Measurements from ENCODE around the gene BARHL2.

Gene BARHL2

DNA sequence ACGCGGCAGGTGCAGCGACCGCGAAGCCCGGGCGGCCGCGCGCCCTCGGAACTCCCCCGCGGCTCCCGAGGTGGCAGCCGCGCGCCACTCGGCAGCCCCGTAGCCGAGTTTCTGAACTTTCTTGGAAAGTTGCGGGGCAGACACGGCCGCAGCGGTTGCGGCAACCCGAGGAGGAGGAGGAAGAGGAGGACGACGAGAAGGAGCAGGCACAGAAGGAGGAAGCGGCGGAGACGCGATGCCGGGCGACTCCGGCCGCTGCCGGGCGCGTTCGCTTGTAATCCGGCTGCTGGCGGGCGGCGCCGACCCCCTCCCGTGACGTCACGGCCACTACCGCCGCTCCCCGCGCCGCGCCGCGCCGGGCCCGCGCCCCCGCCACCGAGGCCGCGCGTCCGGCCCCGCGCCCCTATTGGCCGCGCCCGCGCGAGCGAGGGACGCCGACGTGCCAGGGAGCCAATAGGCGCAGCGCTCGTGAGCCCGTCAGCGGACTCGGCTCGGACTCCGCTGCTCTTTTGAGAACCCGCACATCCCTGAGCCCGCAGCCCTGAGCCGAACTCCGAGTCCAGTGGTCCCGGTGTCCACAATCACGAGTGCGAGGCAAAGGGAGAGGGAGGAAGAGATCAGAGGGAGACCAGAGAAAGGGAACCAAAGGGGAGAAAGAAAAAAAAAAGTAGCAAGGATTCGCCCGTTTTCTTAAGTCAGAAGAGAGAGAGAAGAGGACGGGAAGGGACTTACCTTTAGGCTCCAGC lies 736 bp upstream of the BARHL2 start (continued):
- no peak for TF ChIP-seq KLF1 (tag by site-specific recombination; IDR thresholded peaks at IDR 0.05)
- TF ChIP-seq SALL2 (tag by site-specific recombination; IDR thresholded peaks at IDR 0.05; ENCODE audit: borderline replicate concordance), result no peak
- 0 out of 2 replicates have a peak, but pooled peaks have one; percentile 19 for TF ChIP-seq ZNF610 (tag by site-specific recombination; IDR thresholded peaks at IDR 0.05; ENCODE audit: borderline replicate concordance)
- TF ChIP-seq ZNF48 (tag by site-specific recombination; IDR thresholded peaks at IDR 0.05), result no peak
- TF ChIP-seq ZNF501 (tag by site-specific recombination; IDR thresholded peaks at IDR 0.05), result peak; percentile 42; the same call in 1 of the 2 replicates
- no peak for TF ChIP-seq ZNF777 (tag by site-specific recombination; IDR thresholded peaks at IDR 0.05; ENCODE audit: borderline replicate concordance)
- TF ChIP-seq, protein P1, sequence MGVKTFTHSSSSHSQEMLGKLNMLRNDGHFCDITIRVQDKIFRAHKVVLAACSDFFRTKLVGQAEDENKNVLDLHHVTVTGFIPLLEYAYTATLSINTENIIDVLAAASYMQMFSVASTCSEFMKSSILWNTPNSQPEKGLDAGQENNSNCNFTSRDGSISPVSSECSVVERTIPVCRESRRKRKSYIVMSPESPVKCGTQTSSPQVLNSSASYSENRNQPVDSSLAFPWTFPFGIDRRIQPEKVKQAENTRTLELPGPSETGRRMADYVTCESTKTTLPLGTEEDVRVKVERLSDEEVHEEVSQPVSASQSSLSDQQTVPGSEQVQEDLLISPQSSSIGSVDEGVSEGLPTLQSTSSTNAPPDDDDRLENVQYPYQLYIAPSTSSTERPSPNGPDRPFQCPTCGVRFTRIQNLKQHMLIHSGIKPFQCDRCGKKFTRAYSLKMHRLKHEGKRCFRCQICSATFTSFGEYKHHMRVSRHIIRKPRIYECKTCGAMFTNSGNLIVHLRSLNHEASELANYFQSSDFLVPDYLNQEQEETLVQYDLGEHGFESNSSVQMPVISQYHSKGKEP (tag by site-specific recombination; IDR thresholded peaks at IDR 0.05), result no peak
- no peak for TF ChIP-seq ZNF292 (tag by site-specific recombination; IDR thresholded peaks at IDR 0.05; ENCODE audit: borderline replicate concordance, low read depth)
- TF ChIP-seq ZNF184 (tag by site-specific recombination; IDR thresholded peaks at IDR 0.05), result no peak
- TF ChIP-seq ZNF530 (tag by site-specific recombination; IDR thresholded peaks at IDR 0.05; ENCODE audit: low read depth), result no peak
- TF ChIP-seq, protein P2, sequence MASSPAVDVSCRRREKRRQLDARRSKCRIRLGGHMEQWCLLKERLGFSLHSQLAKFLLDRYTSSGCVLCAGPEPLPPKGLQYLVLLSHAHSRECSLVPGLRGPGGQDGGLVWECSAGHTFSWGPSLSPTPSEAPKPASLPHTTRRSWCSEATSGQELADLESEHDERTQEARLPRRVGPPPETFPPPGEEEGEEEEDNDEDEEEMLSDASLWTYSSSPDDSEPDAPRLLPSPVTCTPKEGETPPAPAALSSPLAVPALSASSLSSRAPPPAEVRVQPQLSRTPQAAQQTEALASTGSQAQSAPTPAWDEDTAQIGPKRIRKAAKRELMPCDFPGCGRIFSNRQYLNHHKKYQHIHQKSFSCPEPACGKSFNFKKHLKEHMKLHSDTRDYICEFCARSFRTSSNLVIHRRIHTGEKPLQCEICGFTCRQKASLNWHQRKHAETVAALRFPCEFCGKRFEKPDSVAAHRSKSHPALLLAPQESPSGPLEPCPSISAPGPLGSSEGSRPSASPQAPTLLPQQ (tag by site-specific recombination; IDR thresholded peaks at IDR 0.05), result no peak
- TF ChIP-seq SCRT1 (tag by site-specific recombination; IDR thresholded peaks at IDR 0.05; ENCODE audit: borderline replicate concordance), result no peak
- TF ChIP-seq ZNF404 (tag by site-specific recombination; IDR thresholded peaks at IDR 0.05), result no peak
- peak; percentile 60 for TF ChIP-seq ZNF366 (tag by site-specific recombination; conservative IDR thresholded peaks at IDR 0.05)
- TF ChIP-seq GLIS1 (tag by site-specific recombination; IDR thresholded peaks at IDR 0.05), result peak; percentile 35
- TF ChIP-seq, protein P3, sequence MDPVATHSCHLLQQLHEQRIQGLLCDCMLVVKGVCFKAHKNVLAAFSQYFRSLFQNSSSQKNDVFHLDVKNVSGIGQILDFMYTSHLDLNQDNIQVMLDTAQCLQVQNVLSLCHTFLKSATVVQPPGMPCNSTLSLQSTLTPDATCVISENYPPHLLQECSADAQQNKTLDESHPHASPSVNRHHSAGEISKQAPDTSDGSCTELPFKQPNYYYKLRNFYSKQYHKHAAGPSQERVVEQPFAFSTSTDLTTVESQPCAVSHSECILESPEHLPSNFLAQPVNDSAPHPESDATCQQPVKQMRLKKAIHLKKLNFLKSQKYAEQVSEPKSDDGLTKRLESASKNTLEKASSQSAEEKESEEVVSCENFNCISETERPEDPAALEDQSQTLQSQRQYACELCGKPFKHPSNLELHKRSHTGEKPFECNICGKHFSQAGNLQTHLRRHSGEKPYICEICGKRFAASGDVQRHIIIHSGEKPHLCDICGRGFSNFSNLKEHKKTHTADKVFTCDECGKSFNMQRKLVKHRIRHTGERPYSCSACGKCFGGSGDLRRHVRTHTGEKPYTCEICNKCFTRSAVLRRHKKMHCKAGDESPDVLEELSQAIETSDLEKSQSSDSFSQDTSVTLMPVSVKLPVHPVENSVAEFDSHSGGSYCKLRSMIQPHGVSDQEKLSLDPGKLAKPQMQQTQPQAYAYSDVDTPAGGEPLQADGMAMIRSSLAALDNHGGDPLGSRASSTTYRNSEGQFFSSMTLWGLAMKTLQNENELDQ (tag by site-specific recombination; IDR thresholded peaks at IDR 0.05; ENCODE audit: low read depth), result no peak
- TF ChIP-seq ZNF10 (tag by site-specific recombination; IDR thresholded peaks at IDR 0.05), result 0 out of 2 replicates have a peak, but pooled peaks have one; percentile 27
- TF ChIP-seq SCRT2 (tag by site-specific recombination; IDR thresholded peaks at IDR 0.05), result no peak
- no peak for TF ChIP-seq GLI4 (tag by site-specific recombination; IDR thresholded peaks at IDR 0.05)
- TF ChIP-seq EGR2 (tag by site-specific recombination; IDR thresholded peaks at IDR 0.05; ENCODE audit: low read depth), result 0 out of 2 replicates have a peak, but pooled peaks have one; percentile 4
- no peak for TF ChIP-seq ZNF76 (tag by site-specific recombination; IDR thresholded peaks at IDR 0.05; ENCODE audit: borderline replicate concordance, low read depth)
- TF ChIP-seq MYNN (tag by site-specific recombination; IDR thresholded peaks at IDR 0.05; ENCODE audit: borderline replicate concordance), result no peak
- TF ChIP-seq, protein P4, sequence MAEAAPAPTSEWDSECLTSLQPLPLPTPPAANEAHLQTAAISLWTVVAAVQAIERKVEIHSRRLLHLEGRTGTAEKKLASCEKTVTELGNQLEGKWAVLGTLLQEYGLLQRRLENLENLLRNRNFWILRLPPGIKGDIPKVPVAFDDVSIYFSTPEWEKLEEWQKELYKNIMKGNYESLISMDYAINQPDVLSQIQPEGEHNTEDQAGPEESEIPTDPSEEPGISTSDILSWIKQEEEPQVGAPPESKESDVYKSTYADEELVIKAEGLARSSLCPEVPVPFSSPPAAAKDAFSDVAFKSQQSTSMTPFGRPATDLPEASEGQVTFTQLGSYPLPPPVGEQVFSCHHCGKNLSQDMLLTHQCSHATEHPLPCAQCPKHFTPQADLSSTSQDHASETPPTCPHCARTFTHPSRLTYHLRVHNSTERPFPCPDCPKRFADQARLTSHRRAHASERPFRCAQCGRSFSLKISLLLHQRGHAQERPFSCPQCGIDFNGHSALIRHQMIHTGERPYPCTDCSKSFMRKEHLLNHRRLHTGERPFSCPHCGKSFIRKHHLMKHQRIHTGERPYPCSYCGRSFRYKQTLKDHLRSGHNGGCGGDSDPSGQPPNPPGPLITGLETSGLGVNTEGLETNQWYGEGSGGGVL (tag by site-specific recombination; IDR thresholded peaks at IDR 0.05), result no peak
- peak; percentile 62; the same call in 1 of the 2 replicates for TF ChIP-seq GLIS2 (tag by site-specific recombination; IDR thresholded peaks at IDR 0.05)
- 0 out of 2 replicates have a peak, but pooled peaks have one; percentile 52 for TF ChIP-seq HOXC10 (CRISPR knock-in tag; IDR thresholded peaks at IDR 0.05)
- no peak for TF ChIP-seq ZNF16 (tag by site-specific recombination; IDR thresholded peaks at IDR 0.05; ENCODE audit: low read depth)
- no peak for TF ChIP-seq TCF7L2 (IDR thresholded peaks at IDR 0.05; ENCODE audit: borderline replicate concordance, low read depth, low read length)
- TF ChIP-seq, protein P5, sequence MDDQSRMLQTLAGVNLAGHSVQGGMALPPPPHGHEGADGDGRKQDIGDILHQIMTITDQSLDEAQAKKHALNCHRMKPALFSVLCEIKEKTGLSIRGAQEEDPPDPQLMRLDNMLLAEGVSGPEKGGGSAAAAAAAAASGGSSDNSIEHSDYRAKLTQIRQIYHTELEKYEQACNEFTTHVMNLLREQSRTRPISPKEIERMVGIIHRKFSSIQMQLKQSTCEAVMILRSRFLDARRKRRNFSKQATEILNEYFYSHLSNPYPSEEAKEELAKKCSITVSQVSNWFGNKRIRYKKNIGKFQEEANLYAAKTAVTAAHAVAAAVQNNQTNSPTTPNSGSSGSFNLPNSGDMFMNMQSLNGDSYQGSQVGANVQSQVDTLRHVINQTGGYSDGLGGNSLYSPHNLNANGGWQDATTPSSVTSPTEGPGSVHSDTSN (CRISPR knock-in tag; IDR thresholded peaks at IDR 0.05), result no peak
- no peak for TF ChIP-seq TRIM28 (IDR thresholded peaks at IDR 0.05; ENCODE audit: borderline replicate concordance, low read length)
- no peak for TF ChIP-seq ZIC2 (tag by site-specific recombination; IDR thresholded peaks at IDR 0.05)

Measured in HEK293 (cell line).